Kidney (tissue), 14 donors: Measurements from ENCODE around the gene ZNF620. TPM values are rescaled to one million over a fixed set of nuclear protein-coding genes. Genes with fewer than 3 reads are reported as not detected.
A peak's percentile ranks its signal among the peaks of the same experiment; 100 is the strongest.

Experiments used
- DNase-seq, 5 donors: peaks; one replicate each; pipeline ENCODE4 v3.0.0-alpha.2; 2013 to 2020
- FAIRE-seq: peaks from 2 replicates; lab custom pipeline; 2012; peaks lifted over from hg19 to GRCh38; lab: Jason Lieb, UNC
- H3K27ac ChIP-seq, 2 donors: one replicate each; pipeline ENCODE4 v1.7.0; 2013; ENCODE audit warnings: low read depth in 2 of 2, low read length in 2 of 2, inconsistent platforms in 1 of 2
- H3K27me3 ChIP-seq: one replicate; pipeline ENCODE4 v1.7.1; 2013; ENCODE audit warnings: low read length, inconsistent platforms; ENCODE audit not compliant: control insufficient read depth, insufficient read depth
- H3K36me3 ChIP-seq, 3 donors: one replicate each; pipeline versions ENCODE4 v1.7.0 to v1.7.1; 2013; ENCODE audit warnings: low read length in 3 of 3, control low read depth in 1 of 3, inconsistent platforms in 1 of 3; ENCODE audit not compliant: insufficient read depth in 3 of 3, control insufficient read depth in 2 of 3
- H3K4me1 ChIP-seq, 3 donors: one replicate each; pipeline versions ENCODE4 v1.7.0 to v1.7.1; 2013; ENCODE audit warnings: low read length in 3 of 3, inconsistent platforms in 1 of 3, low read depth in 1 of 3; ENCODE audit not compliant: control insufficient read depth in 2 of 3, insufficient read depth in 2 of 3
- H3K4me3 ChIP-seq, 3 donors: one replicate each; pipeline versions ENCODE4 v1.7.0 to v1.8.1; 2013; ENCODE audit warnings: low read length in 3 of 3, control low read depth in 1 of 3, inconsistent platforms in 1 of 3
- H3K9ac ChIP-seq, 3 donors: one replicate each; pipeline versions ENCODE4 v1.7.0 to v1.7.1; 2013; ENCODE audit warnings: low read length in 3 of 3, control low read depth in 1 of 3, inconsistent platforms in 1 of 3
- H3K9me3 ChIP-seq, 3 donors: one replicate each; pipeline versions ENCODE4 v1.7.0 to v1.7.1; 2013; ENCODE audit warnings: low read length in 3 of 3, control low read depth in 1 of 3, inconsistent platforms in 1 of 3; ENCODE audit not compliant: control insufficient read depth in 2 of 3, insufficient read depth in 1 of 3
- intact Hi-C: fragments of 100-400 bp; cut with DNase I; formaldehyde crosslinking; loops from one replicate; pipeline ENCODE4 v1.11.1; 2022
- polyA plus RNA-seq: library from polyadenylated mRNA; stranded (reverse); fragments of 350-450 nt; fragmentation: Illumina TruSeq; extraction: RNeasy Lipid Tissue Mini Kit (QIAGEN cat#74804); gene quantifications from one replicate; pipeline ENCODE4 v1.2.3, GENCODE V29; 2014; ENCODE audit warnings: low read depth, low replicate concordance; ENCODE audit not compliant: insufficient read depth
- total RNA-seq: library from RNA; stranded (reverse); fragmentation: NEBNext Ultra II Directional; extraction: Animal tissue kit (Norgen Biotek cat#: 25700); gene quantifications from one replicate; pipeline ENCODE4 v1.2.1, GENCODE V29; 2021
- TF ChIP-seq, protein P1 (sequence below): IDR thresholded peaks from 3 replicates; pipeline ENCODE4 v1.5.1; 2012; ENCODE audit warnings: mild to moderate bottlenecking, moderate library complexity, borderline replicate concordance; ENCODE audit not compliant: insufficient read depth; ENCODE audit errors: extremely low read depth
- donor health status: control.
- donor health status: control.
- donor health status: control.
- donor health status: control.
- donor health status: control.
- donor health status: DM: yes; HTN: yes; CAD: no.
- donor health status: Normal renal cell carcinoma (clear cell type).

Gene ZNF620
- total and polyA plus RNA-seq, 2 donors from 2014 or later = 2.8 to 6.9 TPM

DNA sequence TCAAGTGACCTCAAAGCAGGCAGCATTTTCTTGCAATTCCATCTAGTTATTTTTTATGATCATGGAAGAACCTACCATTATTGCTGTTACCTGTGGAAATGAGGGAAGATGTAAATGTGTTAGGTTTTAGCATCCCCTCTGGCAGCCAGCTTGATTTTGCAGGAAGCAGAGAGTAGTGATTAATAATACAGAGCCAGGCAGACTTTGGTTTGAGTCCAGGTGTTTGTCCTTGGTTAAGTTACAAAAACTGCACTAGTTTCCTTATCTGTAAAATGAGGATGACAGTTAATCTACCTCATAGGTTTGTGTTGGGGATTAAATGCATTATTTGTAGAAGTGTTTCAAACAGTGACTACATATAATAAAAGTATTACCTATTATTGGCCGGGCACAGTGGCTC is 12.2 kb downstream of the ZNF620 start:
- no peaks in the 10 kb centered on the region for H3K4me1 ChIP-seq
- H3K4me3 ChIP-seq = no peak overlapping the region
- intact Hi-C loops = no loop called here
- peaks cover 0 to 8% (median 5%) of the 10 kb centered on the region in 3 donors for H3K36me3 ChIP-seq
- H3K9ac ChIP-seq = no peak overlapping the region
- no peak for FAIRE-seq
- no peaks in the 10 kb centered on the region for H3K9me3 ChIP-seq
- no peaks in the 10 kb centered on the region for H3K27me3 ChIP-seq
- no peak overlapping the region for H3K27ac ChIP-seq
- TF ChIP-seq, protein P1, sequence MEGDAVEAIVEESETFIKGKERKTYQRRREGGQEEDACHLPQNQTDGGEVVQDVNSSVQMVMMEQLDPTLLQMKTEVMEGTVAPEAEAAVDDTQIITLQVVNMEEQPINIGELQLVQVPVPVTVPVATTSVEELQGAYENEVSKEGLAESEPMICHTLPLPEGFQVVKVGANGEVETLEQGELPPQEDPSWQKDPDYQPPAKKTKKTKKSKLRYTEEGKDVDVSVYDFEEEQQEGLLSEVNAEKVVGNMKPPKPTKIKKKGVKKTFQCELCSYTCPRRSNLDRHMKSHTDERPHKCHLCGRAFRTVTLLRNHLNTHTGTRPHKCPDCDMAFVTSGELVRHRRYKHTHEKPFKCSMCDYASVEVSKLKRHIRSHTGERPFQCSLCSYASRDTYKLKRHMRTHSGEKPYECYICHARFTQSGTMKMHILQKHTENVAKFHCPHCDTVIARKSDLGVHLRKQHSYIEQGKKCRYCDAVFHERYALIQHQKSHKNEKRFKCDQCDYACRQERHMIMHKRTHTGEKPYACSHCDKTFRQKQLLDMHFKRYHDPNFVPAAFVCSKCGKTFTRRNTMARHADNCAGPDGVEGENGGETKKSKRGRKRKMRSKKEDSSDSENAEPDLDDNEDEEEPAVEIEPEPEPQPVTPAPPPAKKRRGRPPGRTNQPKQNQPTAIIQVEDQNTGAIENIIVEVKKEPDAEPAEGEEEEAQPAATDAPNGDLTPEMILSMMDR = no peak
- DNase-seq = no peak

DNA sequence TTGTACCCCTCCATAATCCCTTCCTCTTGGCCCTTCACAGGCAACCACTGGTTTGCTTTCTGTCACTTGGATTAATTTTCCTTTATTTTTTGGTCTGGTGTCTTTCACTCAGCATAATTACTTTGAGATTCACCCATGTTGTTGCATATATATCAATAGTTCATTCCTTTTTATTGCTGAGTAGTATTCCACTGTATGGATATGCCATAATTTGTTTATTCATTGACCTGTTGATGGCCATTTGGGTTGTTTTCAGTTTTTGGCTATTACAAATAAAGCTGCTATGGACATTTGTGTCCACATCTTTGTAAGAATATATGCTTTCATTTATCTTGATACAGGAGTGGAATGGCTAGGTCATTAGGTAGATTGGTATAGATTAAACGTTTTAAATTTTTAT is 13.0 kb downstream of the ZNF620 start:
- Histone ChIP-seq H3K9ac (no peak overlapping the region), H3K36me3 (peaks cover 0 to 8% (median 5%) of the 10 kb centered on the region in 3 donors), H3K27me3 (no peaks in the 10 kb centered on the region), H3K27ac (no peak overlapping the region), H3K9me3 (no peaks in the 10 kb centered on the region), H3K4me1 (no peaks in the 10 kb centered on the region), H3K4me3 (no peak overlapping the region)
- DNase-seq = no peak
- no peak for FAIRE-seq
- intact Hi-C loops = no loop called here
- TF ChIP-seq, protein P1 = no peak

DNA sequence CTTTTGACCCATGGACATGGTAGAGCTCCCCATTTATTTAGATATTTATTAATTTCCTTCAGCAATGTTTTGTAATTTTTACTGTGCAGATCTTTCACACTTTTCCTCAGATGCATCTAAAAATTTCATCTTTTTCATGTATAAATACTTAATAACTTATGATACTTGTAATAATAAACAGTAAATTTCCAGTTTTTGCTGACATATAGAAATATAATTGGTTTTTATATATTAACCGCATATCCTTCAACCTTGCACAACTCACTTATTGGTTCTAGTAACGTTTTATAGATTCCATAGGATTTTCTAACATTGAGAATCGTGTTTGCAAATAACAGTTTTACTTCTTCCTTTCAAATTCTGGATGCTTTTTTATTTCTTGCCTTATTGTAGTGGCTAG is 15.4 kb downstream of the ZNF620 start:
- Histone ChIP-seq H3K9me3 (no peaks in the 10 kb centered on the region), H3K27me3 (no peaks in the 10 kb centered on the region), H3K9ac (no peak overlapping the region), H3K4me3 (no peak overlapping the region), H3K27ac (no peak overlapping the region), H3K36me3 (peaks cover 0 to 5% (median 4%) of the 10 kb centered on the region in 3 donors), H3K4me1 (peaks cover 0 to 11% (median 0%) of the 10 kb centered on the region in 3 donors)
- DNase-seq (no peak), FAIRE-seq (no peak)
- TF ChIP-seq, protein P1 = no peak
- intact Hi-C loops = no loop called here

DNA sequence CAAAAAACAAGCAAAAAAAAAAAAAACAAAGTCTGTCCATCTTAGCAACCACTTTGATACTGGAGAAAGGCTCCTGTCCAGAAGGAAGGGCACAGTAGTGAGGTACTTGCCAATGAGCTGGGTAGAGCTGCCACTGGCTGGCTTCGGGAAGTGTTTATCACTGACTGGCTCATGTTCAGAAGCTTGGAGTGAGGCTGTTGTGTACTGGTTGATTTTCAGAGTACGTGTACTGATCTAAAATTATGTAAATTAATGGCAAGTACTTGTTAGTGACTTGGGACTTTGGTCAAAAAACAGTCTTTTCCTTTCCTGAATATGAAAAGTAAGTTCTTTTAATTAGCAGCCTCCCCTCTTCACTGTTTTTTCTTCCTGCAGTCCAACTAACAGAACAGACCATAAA is 17.9 kb downstream of the ZNF620 start:
- Histone ChIP-seq H3K4me3 (peak overlapping the region in 2 of 3 donors; percentile 96 to 97), H3K27me3 (no peaks in the 10 kb centered on the region), H3K27ac (no peak overlapping the region), H3K9ac (peak overlapping the region in 1 of 3 donors; percentile 96), H3K4me1 (peaks cover 0 to 11% (median 0%) of the 10 kb centered on the region in 3 donors), H3K9me3 (no peaks in the 10 kb centered on the region), H3K36me3 (peaks cover 0 to 10% (median 5%) of the 10 kb centered on the region in 3 donors)
- intact Hi-C loops = no loop called here
- TF ChIP-seq, protein P1 = no peak
- FAIRE-seq (no peak), DNase-seq (peak in 1 of 5 donors; percentile 12)
